HepG2 (cell line): ENCODE measurements around the gene XXYLT1. TPM values are rescaled to one million over a fixed set of nuclear protein-coding genes. Genes with fewer than 3 reads are reported as not detected.
A peak's percentile ranks its signal among the peaks of the same experiment; 100 is the strongest.

Experiments
- ARHGAP35 ChIP-seq: sonication (generic); formaldehyde crosslinking; IDR thresholded peaks from 2 replicates; pipeline ENCODE4 v1.9.0; 2022; ENCODE audit warnings: mild to moderate bottlenecking, inconsistent platforms, moderate library complexity, missing genetic modification reagents, borderline replicate concordance
- ARNT ChIP-seq: fragments of 450-650 bp; IDR thresholded peaks from 2 replicates; pipeline ENCODE4 v1.6.1; 2017
- BHLHE40 ChIP-seq: IDR thresholded peaks from 2 replicates; pipeline ENCODE4 v1.6.1; 2011; ENCODE audit warnings: low read length, improper control_type of control experiment
- CENPX ChIP-seq: sonication (generic); formaldehyde crosslinking; IDR thresholded peaks from 2 replicates; pipeline ENCODE4 v1.9.0; 2021; ENCODE audit warnings: mild to moderate bottlenecking, missing genetic modification reagents, moderate library complexity
- KLF13 ChIP-seq: sonication (generic); formaldehyde crosslinking; IDR thresholded peaks from 2 replicates; pipeline ENCODE4 v1.4.0; 2020; ENCODE audit warnings: mild to moderate bottlenecking, missing genetic modification reagents
- KLF9 ChIP-seq: IDR thresholded peaks from 2 replicates; pipeline ENCODE4 v1.6.1; 2016; ENCODE audit warnings: low read depth
- KMT2B ChIP-seq: IDR thresholded peaks from 2 replicates; pipeline ENCODE4 v1.6.1; 2016; ENCODE audit warnings: missing genetic modification reagents, missing compliant biosample characterization
- MED1 ChIP-seq: sonication (generic); formaldehyde crosslinking; IDR thresholded peaks from 2 replicates; pipeline ENCODE4 v1.4.0; 2020; ENCODE audit warnings: missing genetic modification reagents
- NCOA1 ChIP-seq: sonication (generic); formaldehyde crosslinking; IDR thresholded peaks from 2 replicates; pipeline ENCODE4 v1.9.0; 2021; ENCODE audit warnings: missing genetic modification reagents
- ZBTB7B ChIP-seq: sonication (generic); formaldehyde crosslinking; IDR thresholded peaks from 2 replicates; pipeline ENCODE4 v1.4.0; 2020; ENCODE audit warnings: missing genetic modification reagents
- ZNF235 ChIP-seq: sonication (generic); formaldehyde crosslinking; IDR thresholded peaks from 2 replicates; pipeline ENCODE4 v1.8.1; 2023; ENCODE audit warnings: mild to moderate bottlenecking, missing genetic modification reagents, borderline replicate concordance
- ZNF614 ChIP-seq: IDR thresholded peaks from 2 replicates; pipeline ENCODE4 v1.6.1; 2018; ENCODE audit warnings: missing biosample characterization, missing genetic modification reagents, inconsistent platforms, borderline replicate concordance
- polyA plus RNA-seq, 8 experiments: library from polyadenylated mRNA; depleted of rRNA in 3 of 8; stranded (reverse) in 7 of 8; unstranded in 1 of 8; fragments of >200 nt; fragmentation: Illumina TruSeq in 4 of 8; extraction: Trizol in 4 of 8; gene quantifications; 2 replicates each; pipeline versions ENCODE4 v1.2.1 to v1.2.3, GENCODE V29; 2011 to 2016; ENCODE audit warnings: low read depth in 4 of 8, missing spikeins in 1 of 8, mixed read lengths in 1 of 8; ENCODE audit not compliant: insufficient read depth in 1 of 8
- total RNA-seq, 5 experiments: library from RNA; depleted of rRNA; stranded (reverse); fragments of >200 nt; fragmentation: Illumina TruSeq; extraction: Trizol; gene quantifications; 2 replicates each; pipeline ENCODE4 v1.2.3, GENCODE V29; 2016; ENCODE audit warnings: low read depth in 1 of 5
- TF ChIP-seq, protein P1 (sequence below), 2 experiments: fragments of 450-650 bp in 1 of 2; sonication (generic) in 1 of 2; formaldehyde crosslinking in 1 of 2; IDR thresholded peaks; 2 replicates each; pipeline versions ENCODE4 v1.6.1 to v1.8.0; 2016 to 2022; ENCODE audit warnings: antibody characterized with exemption in 1 of 2, mild to moderate bottlenecking in 1 of 2, missing genetic modification reagents in 1 of 2
- TF ChIP-seq, protein P2 (sequence below): IDR thresholded peaks from 2 replicates; pipeline ENCODE4 v1.6.1; 2016
- TF ChIP-seq, protein P3 (sequence below): sonication (generic); formaldehyde crosslinking; IDR thresholded peaks from 2 replicates; pipeline ENCODE4 v1.4.0; 2020; ENCODE audit warnings: missing genetic modification reagents
- TF ChIP-seq, protein P4 (sequence below): sonication (generic); formaldehyde crosslinking; IDR thresholded peaks from 2 replicates; pipeline ENCODE4 v1.8.1; 2023; ENCODE audit warnings: missing genetic modification reagents, mild to moderate bottlenecking, borderline replicate concordance

The XXYLT1 gene
- total and polyA plus RNA-seq, 2 of the 13 experiments (the other 11 are each of a cell fraction or from before 2014, with no cell fraction given): 17.7 to 19.0 TPM

DNA sequence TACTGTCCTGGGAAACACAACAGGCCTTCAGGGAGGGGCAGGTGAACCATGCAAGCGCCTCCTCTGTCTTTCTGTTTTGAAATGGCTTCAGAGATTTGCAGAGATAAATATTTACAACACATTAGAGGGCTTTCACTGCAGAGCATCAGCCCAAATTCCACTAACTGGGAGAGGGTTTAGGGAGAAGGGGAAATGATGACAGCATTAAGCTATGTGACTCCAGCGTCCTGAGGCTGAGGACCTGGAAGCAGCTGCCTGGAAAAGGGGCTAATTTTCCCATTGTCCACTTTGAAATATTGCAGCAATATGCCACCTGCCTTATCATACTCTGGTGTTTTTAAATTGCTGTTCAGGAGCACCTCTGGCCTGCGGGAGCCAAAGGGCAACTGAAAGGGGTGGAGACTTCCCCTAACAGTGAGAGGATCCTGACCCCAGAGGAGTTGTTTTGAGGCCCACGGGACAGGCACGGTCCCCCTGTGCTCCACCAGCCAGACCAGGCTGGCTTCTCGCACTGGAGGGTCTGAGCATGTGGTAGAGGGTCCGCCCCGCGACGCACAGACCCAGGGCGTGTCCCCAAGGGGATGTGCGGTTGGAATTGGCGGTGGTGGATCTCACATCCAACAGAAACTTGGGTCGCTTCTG is 110.6 kb downstream of the XXYLT1 start (continued):
- TF ChIP-seq, protein P1, sequence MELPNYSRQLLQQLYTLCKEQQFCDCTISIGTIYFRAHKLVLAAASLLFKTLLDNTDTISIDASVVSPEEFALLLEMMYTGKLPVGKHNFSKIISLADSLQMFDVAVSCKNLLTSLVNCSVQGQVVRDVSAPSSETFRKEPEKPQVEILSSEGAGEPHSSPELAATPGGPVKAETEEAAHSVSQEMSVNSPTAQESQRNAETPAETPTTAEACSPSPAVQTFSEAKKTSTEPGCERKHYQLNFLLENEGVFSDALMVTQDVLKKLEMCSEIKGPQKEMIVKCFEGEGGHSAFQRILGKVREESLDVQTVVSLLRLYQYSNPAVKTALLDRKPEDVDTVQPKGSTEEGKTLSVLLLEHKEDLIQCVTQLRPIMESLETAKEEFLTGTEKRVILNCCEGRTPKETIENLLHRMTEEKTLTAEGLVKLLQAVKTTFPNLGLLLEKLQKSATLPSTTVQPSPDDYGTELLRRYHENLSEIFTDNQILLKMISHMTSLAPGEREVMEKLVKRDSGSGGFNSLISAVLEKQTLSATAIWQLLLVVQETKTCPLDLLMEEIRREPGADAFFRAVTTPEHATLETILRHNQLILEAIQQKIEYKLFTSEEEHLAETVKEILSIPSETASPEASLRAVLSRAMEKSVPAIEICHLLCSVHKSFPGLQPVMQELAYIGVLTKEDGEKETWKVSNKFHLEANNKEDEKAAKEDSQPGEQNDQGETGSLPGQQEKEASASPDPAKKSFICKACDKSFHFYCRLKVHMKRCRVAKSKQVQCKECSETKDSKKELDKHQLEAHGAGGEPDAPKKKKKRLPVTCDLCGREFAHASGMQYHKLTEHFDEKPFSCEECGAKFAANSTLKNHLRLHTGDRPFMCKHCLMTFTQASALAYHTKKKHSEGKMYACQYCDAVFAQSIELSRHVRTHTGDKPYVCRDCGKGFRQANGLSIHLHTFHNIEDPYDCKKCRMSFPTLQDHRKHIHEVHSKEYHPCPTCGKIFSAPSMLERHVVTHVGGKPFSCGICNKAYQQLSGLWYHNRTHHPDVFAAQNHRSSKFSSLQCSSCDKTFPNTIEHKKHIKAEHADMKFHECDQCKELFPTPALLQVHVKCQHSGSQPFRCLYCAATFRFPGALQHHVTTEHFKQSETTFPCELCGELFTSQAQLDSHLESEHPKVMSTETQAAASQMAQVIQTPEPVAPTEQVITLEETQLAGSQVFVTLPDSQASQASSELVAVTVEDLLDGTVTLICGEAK (IDR thresholded peaks at IDR 0.05): no peak
- TF ChIP-seq, protein P1 (CRISPR knock-in tag; IDR thresholded peaks at IDR 0.05): no peak
- TF ChIP-seq, protein P2, sequence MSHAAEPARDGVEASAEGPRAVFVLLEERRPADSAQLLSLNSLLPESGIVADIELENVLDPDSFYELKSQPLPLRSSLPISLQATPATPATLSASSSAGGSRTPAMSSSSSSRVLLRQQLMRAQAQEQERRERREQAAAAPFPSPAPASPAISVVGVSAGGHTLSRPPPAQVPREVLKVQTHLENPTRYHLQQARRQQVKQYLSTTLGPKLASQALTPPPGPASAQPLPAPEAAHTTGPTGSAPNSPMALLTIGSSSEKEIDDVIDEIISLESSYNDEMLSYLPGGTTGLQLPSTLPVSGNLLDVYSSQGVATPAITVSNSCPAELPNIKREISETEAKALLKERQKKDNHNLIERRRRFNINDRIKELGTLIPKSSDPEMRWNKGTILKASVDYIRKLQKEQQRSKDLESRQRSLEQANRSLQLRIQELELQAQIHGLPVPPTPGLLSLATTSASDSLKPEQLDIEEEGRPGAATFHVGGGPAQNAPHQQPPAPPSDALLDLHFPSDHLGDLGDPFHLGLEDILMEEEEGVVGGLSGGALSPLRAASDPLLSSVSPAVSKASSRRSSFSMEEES (CRISPR knock-in tag): peak; percentile 70
- TF ChIP-seq BHLHE40: no peak
- no peak for TF ChIP-seq ZNF235 (CRISPR knock-in tag)
- peak; percentile 78; the same call in 1 of the 2 replicates for TF ChIP-seq ZBTB7B (CRISPR knock-in tag)
- peak; percentile 17; the same call in 1 of the 2 replicates for TF ChIP-seq KMT2B (CRISPR knock-in tag)
- no peak for TF ChIP-seq KLF13
- TF ChIP-seq ARHGAP35 (CRISPR knock-in tag): no peak
- TF ChIP-seq MED1 (CRISPR knock-in tag): peak; percentile 99
- TF ChIP-seq NCOA1 (CRISPR knock-in tag): no peak
- TF ChIP-seq, protein P3, sequence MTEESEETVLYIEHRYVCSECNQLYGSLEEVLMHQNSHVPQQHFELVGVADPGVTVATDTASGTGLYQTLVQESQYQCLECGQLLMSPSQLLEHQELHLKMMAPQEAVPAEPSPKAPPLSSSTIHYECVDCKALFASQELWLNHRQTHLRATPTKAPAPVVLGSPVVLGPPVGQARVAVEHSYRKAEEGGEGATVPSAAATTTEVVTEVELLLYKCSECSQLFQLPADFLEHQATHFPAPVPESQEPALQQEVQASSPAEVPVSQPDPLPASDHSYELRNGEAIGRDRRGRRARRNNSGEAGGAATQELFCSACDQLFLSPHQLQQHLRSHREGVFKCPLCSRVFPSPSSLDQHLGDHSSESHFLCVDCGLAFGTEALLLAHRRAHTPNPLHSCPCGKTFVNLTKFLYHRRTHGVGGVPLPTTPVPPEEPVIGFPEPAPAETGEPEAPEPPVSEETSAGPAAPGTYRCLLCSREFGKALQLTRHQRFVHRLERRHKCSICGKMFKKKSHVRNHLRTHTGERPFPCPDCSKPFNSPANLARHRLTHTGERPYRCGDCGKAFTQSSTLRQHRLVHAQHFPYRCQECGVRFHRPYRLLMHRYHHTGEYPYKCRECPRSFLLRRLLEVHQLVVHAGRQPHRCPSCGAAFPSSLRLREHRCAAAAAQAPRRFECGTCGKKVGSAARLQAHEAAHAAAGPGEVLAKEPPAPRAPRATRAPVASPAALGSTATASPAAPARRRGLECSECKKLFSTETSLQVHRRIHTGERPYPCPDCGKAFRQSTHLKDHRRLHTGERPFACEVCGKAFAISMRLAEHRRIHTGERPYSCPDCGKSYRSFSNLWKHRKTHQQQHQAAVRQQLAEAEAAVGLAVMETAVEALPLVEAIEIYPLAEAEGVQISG (CRISPR knock-in tag): peak; percentile 65; the same call in 1 of the 2 replicates
- 0 out of 2 replicates have a peak, but pooled peaks have one; percentile 27 for TF ChIP-seq ZNF614 (CRISPR knock-in tag)
- no peak for TF ChIP-seq ARNT
- TF ChIP-seq CENPX (CRISPR knock-in tag): no peak
- TF ChIP-seq, protein P4, sequence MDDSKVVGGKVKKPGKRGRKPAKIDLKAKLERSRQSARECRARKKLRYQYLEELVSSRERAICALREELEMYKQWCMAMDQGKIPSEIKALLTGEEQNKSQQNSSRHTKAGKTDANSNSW (CRISPR knock-in tag): 0 out of 2 replicates have a peak, but pooled peaks have one; percentile 68
- no peak for TF ChIP-seq KLF9 (CRISPR knock-in tag)
